ENCODE measurements around the gene PODN.

The PODN gene

DNA sequence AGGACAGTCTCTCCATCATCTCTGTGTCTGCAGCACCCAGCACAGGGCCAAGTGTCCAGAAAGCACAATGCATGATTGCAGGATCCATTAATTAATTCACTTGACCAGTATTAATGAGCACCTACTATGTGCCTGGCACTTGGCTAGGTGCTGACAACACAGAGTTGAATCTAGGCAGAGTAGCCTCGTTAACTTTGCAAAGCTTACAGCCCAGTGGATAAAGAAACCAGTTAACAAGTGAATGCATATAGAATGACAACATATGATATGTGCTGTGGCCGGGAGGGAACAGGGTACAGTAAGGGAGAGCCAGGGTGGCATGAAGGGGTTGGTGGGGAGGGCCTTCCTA, 69.6 kb downstream of the PODN start:
- TF ChIP-seq, protein P1, sequence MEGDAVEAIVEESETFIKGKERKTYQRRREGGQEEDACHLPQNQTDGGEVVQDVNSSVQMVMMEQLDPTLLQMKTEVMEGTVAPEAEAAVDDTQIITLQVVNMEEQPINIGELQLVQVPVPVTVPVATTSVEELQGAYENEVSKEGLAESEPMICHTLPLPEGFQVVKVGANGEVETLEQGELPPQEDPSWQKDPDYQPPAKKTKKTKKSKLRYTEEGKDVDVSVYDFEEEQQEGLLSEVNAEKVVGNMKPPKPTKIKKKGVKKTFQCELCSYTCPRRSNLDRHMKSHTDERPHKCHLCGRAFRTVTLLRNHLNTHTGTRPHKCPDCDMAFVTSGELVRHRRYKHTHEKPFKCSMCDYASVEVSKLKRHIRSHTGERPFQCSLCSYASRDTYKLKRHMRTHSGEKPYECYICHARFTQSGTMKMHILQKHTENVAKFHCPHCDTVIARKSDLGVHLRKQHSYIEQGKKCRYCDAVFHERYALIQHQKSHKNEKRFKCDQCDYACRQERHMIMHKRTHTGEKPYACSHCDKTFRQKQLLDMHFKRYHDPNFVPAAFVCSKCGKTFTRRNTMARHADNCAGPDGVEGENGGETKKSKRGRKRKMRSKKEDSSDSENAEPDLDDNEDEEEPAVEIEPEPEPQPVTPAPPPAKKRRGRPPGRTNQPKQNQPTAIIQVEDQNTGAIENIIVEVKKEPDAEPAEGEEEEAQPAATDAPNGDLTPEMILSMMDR (IDR thresholded peaks at IDR 0.05) = no peak
- no peaks in the 10 kb centered on the region for H3K79me2 ChIP-seq
- H3K27me3 ChIP-seq (ENCODE audit: control insufficient read depth, insufficient read depth, low read length) = no peaks in the 10 kb centered on the region
- H3K4me1 ChIP-seq = no peaks in the 10 kb centered on the region
- no peak overlapping the region for H3K4me3 ChIP-seq (ENCODE audit: low read depth, low read length)
- no peak overlapping the region for H3K27ac ChIP-seq
- no peak overlapping the region for H3K9ac ChIP-seq
- H3K4me2 ChIP-seq (ENCODE audit: low read length) = no peak overlapping the region
- no peak overlapping the region for H2AFZ ChIP-seq
- no peaks in the 10 kb centered on the region for H3K36me3 ChIP-seq (ENCODE audit: control insufficient read depth, insufficient read depth, low read length)
- no peaks in the 10 kb centered on the region for H3K9me3 ChIP-seq (ENCODE audit: control insufficient read depth, low read length)

DNA sequence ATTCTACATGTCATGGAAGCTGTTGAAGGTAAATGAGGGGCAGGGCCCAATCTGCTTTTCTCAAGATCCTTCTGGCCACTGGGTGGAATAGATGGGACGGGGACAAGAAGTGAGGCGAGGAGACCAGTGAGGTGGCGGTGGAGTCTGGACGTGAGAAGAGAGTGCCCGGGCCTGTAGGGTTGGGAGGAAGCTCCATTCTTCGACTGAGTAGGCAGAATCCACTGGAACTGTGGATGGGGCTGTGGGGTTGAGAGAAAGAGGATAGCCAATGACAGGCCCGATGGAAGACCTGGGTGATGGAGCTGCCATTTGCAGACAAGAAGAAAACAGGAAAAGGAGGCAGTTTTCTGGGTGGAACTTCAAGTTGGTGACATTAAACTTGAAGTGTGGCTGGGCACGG, 70.2 kb downstream of the PODN start:
- Histone ChIP-seq H3K4me2 (ENCODE audit: low read length) (no peak overlapping the region), H3K79me2 (no peaks in the 10 kb centered on the region), H3K4me3 (ENCODE audit: low read depth, low read length) (no peak overlapping the region), H3K27ac (no peak overlapping the region), H3K36me3 (ENCODE audit: control insufficient read depth, insufficient read depth, low read length) (no peaks in the 10 kb centered on the region), H3K9me3 (ENCODE audit: control insufficient read depth, low read length) (no peaks in the 10 kb centered on the region), H3K9ac (no peak overlapping the region), H2AFZ (no peak overlapping the region), H3K4me1 (no peaks in the 10 kb centered on the region), H3K27me3 (ENCODE audit: control insufficient read depth, insufficient read depth, low read length) (no peaks in the 10 kb centered on the region)
- TF ChIP-seq, protein P1 (IDR thresholded peaks at IDR 0.05) = no peak

DNA sequence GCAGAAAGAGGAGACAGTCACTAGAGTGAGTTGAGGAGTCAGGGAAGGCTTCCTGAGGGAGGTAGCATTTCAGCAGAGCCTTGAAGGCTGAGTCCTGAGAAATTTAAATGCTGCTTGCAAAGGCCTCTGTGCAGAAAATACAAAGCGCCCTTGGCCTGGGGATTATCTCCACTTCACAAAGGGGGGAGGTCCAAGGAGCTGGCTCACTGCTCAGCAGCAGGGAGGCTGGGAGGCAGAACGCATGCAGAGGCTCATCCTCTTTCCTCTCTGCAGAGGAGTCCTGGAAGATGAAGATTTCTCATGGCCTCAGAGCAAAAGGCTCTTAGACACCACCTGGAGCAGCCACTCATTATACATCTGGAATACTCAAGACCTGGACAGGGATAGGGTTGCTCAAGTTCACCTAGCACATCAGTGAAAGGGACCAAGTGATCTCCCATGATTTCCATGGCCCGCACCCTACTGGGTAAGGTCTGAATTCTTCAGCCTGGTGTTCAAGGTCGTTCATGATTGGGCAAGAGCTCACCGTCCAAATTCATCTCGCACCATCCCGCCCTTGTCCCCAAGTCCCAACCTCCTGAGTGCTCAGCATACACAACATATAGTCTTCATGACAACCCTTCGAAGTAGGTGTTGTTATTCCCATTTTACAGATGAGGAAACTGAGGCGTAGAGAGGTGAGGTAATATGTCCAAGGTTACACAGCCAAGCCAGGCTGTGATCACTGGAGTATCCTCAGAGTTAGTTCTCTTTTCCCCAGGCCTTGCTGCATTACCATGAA, 71.4 kb downstream of the PODN start:
- Histone ChIP-seq H3K27me3 (ENCODE audit: control insufficient read depth, insufficient read depth, low read length) (no peaks in the 10 kb centered on the region), H2AFZ (no peak overlapping the region), H3K9ac (no peak overlapping the region), H3K4me1 (no peaks in the 10 kb centered on the region), H3K27ac (no peak overlapping the region), H3K36me3 (ENCODE audit: control insufficient read depth, insufficient read depth, low read length) (no peaks in the 10 kb centered on the region), H3K4me2 (ENCODE audit: low read length) (no peak overlapping the region), H3K4me3 (ENCODE audit: low read depth, low read length) (no peak overlapping the region), H3K79me2 (no peaks in the 10 kb centered on the region), H3K9me3 (ENCODE audit: control insufficient read depth, low read length) (no peaks in the 10 kb centered on the region)
- TF ChIP-seq, protein P1 (IDR thresholded peaks at IDR 0.05) = no peak

DNA sequence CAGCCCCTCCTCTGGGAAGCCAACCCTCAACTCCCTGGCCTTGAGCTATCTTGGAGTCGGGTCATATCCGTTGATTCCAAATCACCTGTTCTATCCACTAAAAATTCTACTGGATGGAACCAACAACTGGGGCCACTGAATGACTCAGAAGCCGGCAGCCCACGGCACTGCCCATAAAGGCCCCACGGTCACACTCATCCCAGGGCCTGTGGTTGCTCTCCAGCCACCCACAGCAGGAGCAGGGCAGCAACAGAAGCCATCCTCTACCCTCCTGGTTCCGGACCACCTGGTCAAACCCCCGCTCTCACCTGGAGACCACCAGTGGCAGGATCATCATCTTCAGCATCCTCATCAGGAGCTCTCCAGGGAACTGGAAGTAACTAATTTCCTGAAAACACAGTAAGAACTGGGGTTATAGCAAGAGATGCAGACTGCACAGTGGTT, 72.1 kb downstream of the PODN start:
- Histone ChIP-seq H3K36me3 (ENCODE audit: control insufficient read depth, insufficient read depth, low read length) (no peaks in the 10 kb centered on the region), H3K79me2 (no peaks in the 10 kb centered on the region), H3K9ac (no peak overlapping the region), H2AFZ (no peak overlapping the region), H3K4me3 (ENCODE audit: low read depth, low read length) (no peak overlapping the region), H3K4me1 (no peaks in the 10 kb centered on the region), H3K27ac (no peak overlapping the region), H3K4me2 (ENCODE audit: low read length) (no peak overlapping the region), H3K9me3 (ENCODE audit: control insufficient read depth, low read length) (no peaks in the 10 kb centered on the region), H3K27me3 (ENCODE audit: control insufficient read depth, insufficient read depth, low read length) (no peaks in the 10 kb centered on the region)
- TF ChIP-seq, protein P1 (IDR thresholded peaks at IDR 0.05) = no peak

Measured in parathyroid adenoma (tissue), 2 donors.